Heart left ventricle (tissue), 16 donors: ENCODE measurements around the gene IGF1R. TPM values are rescaled to one million over a fixed set of nuclear protein-coding genes. Genes with fewer than 3 reads are reported as not detected.

ENCODE experiments used
- ATAC-seq, 4 donors: fragments of 200-7000 bp; cut with Tn5 transposase; one replicate each; pipeline ENCODE4 v1.9.1; 2020 to 2022; ENCODE audit warnings: moderate library complexity in 4 of 4, mild to moderate bottlenecking in 3 of 4, moderate number of reproducible peaks in 1 of 4
- DNase-seq, 5 donors: peaks; one replicate each; pipeline ENCODE4 v3.0.0-alpha.2; 2020
- H3K27ac ChIP-seq, 12 donors: fragments of 200-600 bp; sonication (generic) in 4 of 12; one replicate each; pipeline versions ENCODE4 v1.5.0 to v1.8.0; 2016 to 2022; ENCODE audit warnings: mild to moderate bottlenecking in 2 of 12
- H3K27me3 ChIP-seq, 9 donors: fragments of 200-600 bp; sonication (generic) in 2 of 9; one replicate each; pipeline versions ENCODE4 v1.5.1 to v1.8.0; 2016 to 2022; ENCODE audit warnings: mild to moderate bottlenecking in 3 of 9
- H3K36me3 ChIP-seq, 9 donors: fragments of 200-600 bp; sonication (generic) in 2 of 9; one replicate each; pipeline versions ENCODE4 v1.5.0 to v1.8.0; 2018 to 2022; ENCODE audit warnings: mild to moderate bottlenecking in 2 of 9
- H3K4me1 ChIP-seq, 12 donors: fragments of 200-600 bp; sonication (generic) in 4 of 12; one replicate each; pipeline versions ENCODE4 v1.5.0 to v1.8.0; 2016 to 2022; ENCODE audit warnings: mild to moderate bottlenecking in 3 of 12
- H3K4me3 ChIP-seq, 12 donors: fragments of 200-600 bp; sonication (generic) in 4 of 12; one replicate each; pipeline versions ENCODE4 v1.5.0 to v1.8.0; 2017 to 2022; ENCODE audit warnings: mild to moderate bottlenecking in 9 of 12, moderate library complexity in 4 of 12
- H3K9me3 ChIP-seq, 12 donors: fragments of 200-600 bp; sonication (generic) in 4 of 12; one replicate each; pipeline versions ENCODE4 v1.5.0 to v1.8.0; 2016 to 2022; ENCODE audit warnings: mild to moderate bottlenecking in 1 of 12
- POLR2A ChIP-seq, 2 donors: fragments of 450-650 bp; IDR thresholded peaks; one replicate each; pipeline ENCODE4 v1.6.1; 2017; ENCODE audit warnings: antibody characterized with exemption in 2 of 2, mild to moderate bottlenecking in 2 of 2, moderate library complexity in 2 of 2
- WGBS, 4 donors: extraction: QIAGEN DNeasy Blood & Tissue Kit in 2 of 4; methylation state at CpG; one replicate each; pipeline versions ENCODE4 v1.1.5 to v1.1.7; 2013 to 2018; 5-methylcytosine and 5-hydroxymethylcytosine counted together
- intact Hi-C, 10 donors: fragments of 100-400 bp; cut with DNase I; formaldehyde crosslinking; loops; one replicate each; pipeline versions ENCODE4 v1.11.1 to v1.14.2; 2022
- polyA plus RNA-seq, 2 donors: library from polyadenylated mRNA; stranded (reverse); fragments of 200-250 nt; gene quantifications; one replicate each; pipeline ENCODE4 v1.2.3, GENCODE V29; 2013
- total RNA-seq, 9 donors: library from RNA; depleted of rRNA in 2 of 9; stranded (reverse); fragments of >200 nt in 2 of 9; fragmentation: NEBNext Ultra II Directional in 3 of 9; extraction: Animal tissue kit (Norgen Biotek cat#: 25700) in 3 of 9; gene quantifications; one replicate each; pipeline versions ENCODE4 v1.1.0 to v1.2.4, GENCODE V29; 2016 to 2023
- TF ChIP-seq, protein P1 (sequence below), 12 donors: fragments of 200-600 bp; sonication (generic) in 4 of 12; IDR thresholded peaks; one replicate each; pipeline versions ENCODE4 v1.5.0 to v1.8.0; 2018 to 2022; ENCODE audit warnings: antibody characterized with exemption in 12 of 12, mild to moderate bottlenecking in 5 of 12
- donor health status: ischemic (EF 13 %, LVEDD 7.1; RV severe dilation, severe dysfunction).
- donor health status: healthy with polysubstance abuse.
- donor health status: DM: no; HTN: yes; CAD: no.
- donor health status: DM: no; HTN: no; CAD: no.
- donor health status: ischemic (EF 25% LVEDD 6.9; RV normal size, moderate dysfunction).
- donor health status: ischemic (EF 25% LVEDD 5.7; RV mildly dilated, moderate dysfunction).
- donor health status: healthy.
- donor health status: DM: yes; HTN: yes; CAD: no.
- donor health status: ischemic (EF 35%, LVEDD 5.7; RV mildly dilated, moderate dysfunction).
- donor health status: nonischemic (EF 11% LVEDD 7.7; RV severe dilation, severe dysfunction).
- donor health status: DM: yes; HTN: yes; CAD: no.
- donor health status: PGD.
- donor health status: ischemic (EF 29% LVEDD 5.4; RV normal size, mild dysfunction).
- donor health status: nonischemic (EF 23%, LVEDD 6.1; RV moderate dilation, normal function).

Gene IGF1R
- total and polyA plus RNA-seq, 11 donors: 7.4 to 93.1 (median 40.5) TPM

DNA sequence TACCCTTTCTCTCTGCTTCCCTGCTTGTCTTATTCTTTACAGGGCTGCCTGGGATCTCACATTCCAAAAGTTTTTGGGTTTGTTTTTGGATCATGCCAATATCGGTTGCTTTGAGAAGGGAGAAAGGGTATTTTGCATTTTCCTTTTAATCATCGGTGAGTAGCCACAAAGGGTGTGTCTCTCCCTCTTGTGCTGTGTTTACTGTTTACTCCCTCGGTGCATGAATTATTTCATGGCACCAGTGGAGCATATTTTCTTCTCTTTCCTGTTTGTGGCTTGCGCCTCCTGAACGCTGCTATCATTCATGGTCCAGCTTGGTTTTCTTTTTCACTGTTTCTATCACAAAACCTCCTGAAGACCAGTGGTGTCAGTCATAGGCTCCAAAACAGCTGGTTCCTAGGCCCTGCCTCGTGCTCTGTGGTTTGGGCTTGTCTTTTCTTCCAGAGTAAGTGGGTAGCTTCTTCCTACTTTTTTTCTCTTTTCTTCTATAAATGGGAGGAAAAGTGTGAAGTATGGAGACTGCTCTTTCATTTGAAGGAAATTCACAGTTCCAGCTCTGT lies 54.9 kb downstream of the IGF1R start:
- Histone ChIP-seq H3K27ac (peak overlapping the region in 2 of 12 donors; percentile 10 to 25), H3K9me3 (no peaks in the 10 kb centered on the region), H3K36me3 (peaks cover 0 to 8% (median 8%) of the 10 kb centered on the region in 9 donors), H3K4me3 (no peak overlapping the region), H3K4me1 (peaks cover 0 to 86% (median 59%) of the 10 kb centered on the region in 12 donors), H3K27me3 (no peaks in the 10 kb centered on the region)
- TF ChIP-seq, protein P1, sequence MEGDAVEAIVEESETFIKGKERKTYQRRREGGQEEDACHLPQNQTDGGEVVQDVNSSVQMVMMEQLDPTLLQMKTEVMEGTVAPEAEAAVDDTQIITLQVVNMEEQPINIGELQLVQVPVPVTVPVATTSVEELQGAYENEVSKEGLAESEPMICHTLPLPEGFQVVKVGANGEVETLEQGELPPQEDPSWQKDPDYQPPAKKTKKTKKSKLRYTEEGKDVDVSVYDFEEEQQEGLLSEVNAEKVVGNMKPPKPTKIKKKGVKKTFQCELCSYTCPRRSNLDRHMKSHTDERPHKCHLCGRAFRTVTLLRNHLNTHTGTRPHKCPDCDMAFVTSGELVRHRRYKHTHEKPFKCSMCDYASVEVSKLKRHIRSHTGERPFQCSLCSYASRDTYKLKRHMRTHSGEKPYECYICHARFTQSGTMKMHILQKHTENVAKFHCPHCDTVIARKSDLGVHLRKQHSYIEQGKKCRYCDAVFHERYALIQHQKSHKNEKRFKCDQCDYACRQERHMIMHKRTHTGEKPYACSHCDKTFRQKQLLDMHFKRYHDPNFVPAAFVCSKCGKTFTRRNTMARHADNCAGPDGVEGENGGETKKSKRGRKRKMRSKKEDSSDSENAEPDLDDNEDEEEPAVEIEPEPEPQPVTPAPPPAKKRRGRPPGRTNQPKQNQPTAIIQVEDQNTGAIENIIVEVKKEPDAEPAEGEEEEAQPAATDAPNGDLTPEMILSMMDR (IDR thresholded peaks at IDR 0.05): no peak
- TF ChIP-seq POLR2A (IDR thresholded peaks at IDR 0.05): no peak
- ATAC-seq (no peak), DNase-seq (no peak)
- intact Hi-C loops: no loop called here
- WGBS, 4 donors: 47 to 64% (median 60%) methylated on average over 6 of the region's 6 CpGs

DNA sequence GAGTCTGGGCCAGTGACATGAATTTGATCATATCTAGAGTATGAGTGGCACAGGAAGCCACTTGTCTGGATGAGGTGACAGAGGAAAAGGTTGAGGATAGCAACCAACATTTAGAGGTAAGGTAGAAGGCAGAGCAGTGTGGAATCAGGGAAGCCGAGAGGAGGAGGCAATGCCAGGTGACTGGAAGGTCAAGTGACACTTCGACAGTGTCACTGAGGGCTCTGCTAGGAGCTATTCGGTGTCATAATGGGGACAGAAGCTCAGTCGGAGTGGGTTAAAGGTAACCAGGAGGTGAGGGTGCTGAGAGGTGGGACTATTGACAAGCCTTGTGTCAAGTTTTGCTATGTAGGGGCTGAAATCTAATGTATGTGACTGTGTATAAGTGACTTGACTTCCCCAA lies 56.7 kb downstream of the IGF1R start:
- H3K4me1 ChIP-seq: peaks cover 0 to 80% (median 59%) of the 10 kb centered on the region in 12 donors
- ATAC-seq (peak in 2 of 4 donors; percentile 12 to 19), DNase-seq (no peak)
- no peak overlapping the region for H3K4me3 ChIP-seq
- H3K27ac ChIP-seq: peak overlapping the region in 5 of 12 donors; percentile 30 to 56 (median 43)
- intact Hi-C loops: loop anchor here in 2 of 10 donors (5.0 kb wide), 2 partner anchors 48 to 72 kb away; no protein-coding TSS in a partner anchor
- no peaks in the 10 kb centered on the region for H3K9me3 ChIP-seq
- TF ChIP-seq POLR2A (IDR thresholded peaks at IDR 0.05): no peak
- TF ChIP-seq, protein P1 (IDR thresholded peaks at IDR 0.05): no peak
- no peaks in the 10 kb centered on the region for H3K27me3 ChIP-seq
- 56 to 69% (median 60%) methylated on average over 4 of the region's 4 CpGs for WGBS, 4 donors
- H3K36me3 ChIP-seq: peaks cover 0 to 11% (median 9%) of the 10 kb centered on the region in 9 donors

DNA sequence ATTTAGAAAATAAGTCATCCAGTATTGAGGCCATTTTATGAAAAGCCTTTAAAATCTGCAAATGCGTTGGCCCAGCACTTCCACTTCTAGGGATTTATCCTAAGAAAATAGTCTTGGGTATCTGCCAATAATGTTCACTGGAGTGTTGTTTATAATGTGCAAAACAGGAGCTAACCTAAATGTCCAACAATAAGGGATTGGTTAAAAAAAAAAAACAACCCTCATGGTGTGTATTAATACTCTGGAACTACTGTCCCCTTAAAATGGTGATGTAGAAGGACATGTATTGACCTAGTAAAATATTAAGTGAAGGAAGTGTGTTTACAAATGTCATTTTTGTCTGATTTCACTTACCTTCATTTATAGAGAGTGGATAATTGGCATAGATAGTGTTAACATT lies 58.0 kb downstream of the IGF1R start:
- H3K36me3 ChIP-seq: peaks cover 0 to 17% (median 9%) of the 10 kb centered on the region in 9 donors
- ATAC-seq: no peak
- TF ChIP-seq, protein P1 (IDR thresholded peaks at IDR 0.05): no peak
- no peak for TF ChIP-seq POLR2A (IDR thresholded peaks at IDR 0.05)
- H3K4me1 ChIP-seq: peaks cover 0 to 72% (median 52%) of the 10 kb centered on the region in 12 donors
- intact Hi-C loops: loop anchor here in 2 of 10 donors (5.0 kb wide), 2 partner anchors 49 to 71 kb away; no protein-coding TSS in a partner anchor
- peak overlapping the region in 4 of 12 donors; percentile 30 to 56 (median 45) for H3K27ac ChIP-seq
- 22 to 64% (median 57%) methylated on average over 1 of the region's 1 CpG for WGBS, 4 donors
- peaks cover 0 to 6% (median 2%) of the 10 kb centered on the region in 12 donors for H3K9me3 ChIP-seq
- no peak overlapping the region for H3K4me3 ChIP-seq
- no peak for DNase-seq
- no peaks in the 10 kb centered on the region for H3K27me3 ChIP-seq

DNA sequence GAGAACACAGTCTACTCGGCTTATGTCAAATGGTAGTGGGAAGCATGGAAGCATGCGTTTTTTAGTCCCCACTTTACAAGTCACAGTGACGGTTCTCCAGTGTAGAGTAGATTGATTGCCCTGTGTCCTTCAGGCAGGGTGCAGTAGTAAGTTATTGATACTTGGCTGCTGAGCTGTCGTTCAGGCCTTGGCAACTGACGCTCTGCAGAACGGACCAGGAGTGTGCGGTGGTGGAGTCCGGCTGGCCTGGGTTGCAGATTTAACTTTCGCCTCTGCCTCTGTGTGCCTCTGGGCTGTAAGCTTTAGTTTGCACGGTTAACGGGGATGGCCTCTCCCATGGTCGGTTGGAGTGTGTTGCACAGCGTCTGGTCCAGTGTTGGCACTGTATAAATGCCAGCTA lies 58.6 kb downstream of the IGF1R start:
- Histone ChIP-seq H3K4me3 (no peak overlapping the region), H3K27me3 (no peaks in the 10 kb centered on the region), H3K27ac (peak overlapping the region in 2 of 12 donors; percentile 30 to 54), H3K36me3 (peaks cover 0 to 17% (median 9%) of the 10 kb centered on the region in 9 donors), H3K9me3 (peaks cover 0 to 12% (median 5%) of the 10 kb centered on the region in 12 donors), H3K4me1 (peaks cover 0 to 72% (median 52%) of the 10 kb centered on the region in 12 donors)
- TF ChIP-seq POLR2A (IDR thresholded peaks at IDR 0.05): no peak
- TF ChIP-seq, protein P1 (IDR thresholded peaks at IDR 0.05): no peak
- 75 to 87% (median 78%) methylated on average over 13 of the region's 13 CpGs for WGBS, 4 donors
- intact Hi-C loops: loop anchor here in 2 of 10 donors (5.0 kb wide), 2 partner anchors 50 to 70 kb away; no protein-coding TSS in a partner anchor
- no peak for DNase-seq
- peak in 3 of 4 donors; percentile 18 to 32 (median 25) for ATAC-seq
